ENCODE results near the gene UMAD1.

DNA sequence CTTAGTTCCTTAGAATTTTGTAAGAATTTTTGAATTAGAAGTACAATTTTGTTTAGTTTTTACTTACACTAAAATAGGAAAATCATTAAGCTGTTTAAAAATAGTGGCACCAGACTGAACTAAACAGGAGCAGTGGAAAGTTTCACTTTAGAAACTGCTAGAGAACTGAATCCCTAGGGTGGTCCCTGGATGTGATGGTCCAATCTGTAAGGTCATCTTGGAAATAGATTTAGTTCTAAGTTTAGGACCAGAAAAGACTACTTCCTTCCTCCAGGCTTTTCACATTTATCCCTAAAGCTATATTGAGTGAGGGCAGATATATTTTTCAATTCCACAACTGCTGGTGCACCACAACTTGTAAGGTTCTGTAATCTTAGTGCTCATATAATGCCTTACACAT is 58.8 kb downstream of the UMAD1 start:
- TF ChIP-seq POLR2A (IDR thresholded peaks at IDR 0.05) (no peak), POLR2AphosphoS5 (IDR thresholded peaks at IDR 0.05) (no peak)
